HepG2 (cell line): ENCODE measurements around the gene CDKN1A. TPM values are rescaled to one million over a fixed set of nuclear protein-coding genes. Genes with fewer than 3 reads are reported as not detected.

Experiments
- DPF2 ChIP-seq: sonication (generic); formaldehyde crosslinking; IDR thresholded peaks from 2 replicates; pipeline ENCODE4 v1.4.0; 2020; ENCODE audit warnings: mild to moderate bottlenecking, low read depth, missing genetic modification reagents, borderline replicate concordance
- ELF3 ChIP-seq: IDR thresholded peaks from 2 replicates; pipeline ENCODE4 v1.6.1; 2016; ENCODE audit warnings: missing genetic modification reagents, missing compliant biosample characterization
- FOXP1 ChIP-seq, 2 experiments: fragments of 450-650 bp in 1 of 2; IDR thresholded peaks; 2 replicates each; pipeline ENCODE4 v1.6.1; 2017 to 2018; ENCODE audit warnings: antibody characterized with exemption in 1 of 2
- HCFC1 ChIP-seq: fragments of 150-350 bp; IDR thresholded peaks from 2 replicates; pipeline ENCODE4 v1.6.1; 2014; ENCODE audit warnings: low read depth, low read length
- HMG20B ChIP-seq: conservative IDR thresholded peaks from 2 replicates; pipeline ENCODE4 v1.6.1; 2016; ENCODE audit warnings: missing genetic modification reagents, missing compliant biosample characterization
- HOXA5 ChIP-seq: sonication (generic); formaldehyde crosslinking; IDR thresholded peaks from 2 replicates; pipeline ENCODE4 v1.4.0; 2020; ENCODE audit warnings: missing genetic modification reagents
- IKZF4 ChIP-seq: sonication (generic); formaldehyde crosslinking; IDR thresholded peaks from 2 replicates; pipeline ENCODE4 v1.5.1; 2020; ENCODE audit warnings: borderline replicate concordance, mild to moderate bottlenecking, low read depth, missing genetic modification reagents; ENCODE audit errors: not compliant biosample characterization
- KLF6 ChIP-seq: IDR thresholded peaks from 2 replicates; pipeline ENCODE4 v1.8.0; 2016; ENCODE audit warnings: missing biosample characterization, missing genetic modification reagents
- KLF9 ChIP-seq: IDR thresholded peaks from 2 replicates; pipeline ENCODE4 v1.6.1; 2016; ENCODE audit warnings: low read depth
- MXD4 ChIP-seq: IDR thresholded peaks from 2 replicates; pipeline ENCODE4 v1.6.1; 2016; ENCODE audit warnings: mild to moderate bottlenecking, missing biosample characterization, missing genetic modification reagents
- NCOR1 ChIP-seq: fragments of 200-600 bp; sonication (generic); IDR thresholded peaks from 2 replicates; pipeline ENCODE4 v1.7.0; 2017; ENCODE audit warnings: antibody characterized with exemption, low read length, borderline replicate concordance
- NFKBIZ ChIP-seq: IDR thresholded peaks from 2 replicates; pipeline ENCODE4 v1.6.1; 2018; ENCODE audit warnings: missing genetic modification reagents, missing compliant biosample characterization
- NRL ChIP-seq: sonication (generic); formaldehyde crosslinking; IDR thresholded peaks from 2 replicates; pipeline ENCODE4 v1.5.0; 2020; ENCODE audit warnings: missing genetic modification reagents, mild to moderate bottlenecking, moderate library complexity, borderline replicate concordance
- TARDBP ChIP-seq: sonication (generic); formaldehyde crosslinking; IDR thresholded peaks from 2 replicates; pipeline ENCODE4 v1.8.0; 2022; ENCODE audit warnings: mild to moderate bottlenecking, missing genetic modification reagents
- TBL1XR1 ChIP-seq: fragments of 150-350 bp; IDR thresholded peaks from 2 replicates; pipeline ENCODE4 v1.6.1; 2014; ENCODE audit warnings: borderline replicate concordance, low read length; ENCODE audit not compliant: partially characterized antibody
- ZBTB38 ChIP-seq: sonication (generic); formaldehyde crosslinking; IDR thresholded peaks from 2 replicates; pipeline ENCODE4 v1.5.1; 2020; ENCODE audit warnings: mild to moderate bottlenecking, missing genetic modification reagents
- ZBTB7B ChIP-seq: sonication (generic); formaldehyde crosslinking; IDR thresholded peaks from 2 replicates; pipeline ENCODE4 v1.4.0; 2020; ENCODE audit warnings: missing genetic modification reagents
- ZNF3 ChIP-seq: IDR thresholded peaks from 2 replicates; pipeline ENCODE4 v1.7.0; 2017; ENCODE audit warnings: inconsistent platforms
- ZNF547 ChIP-seq: sonication (generic); formaldehyde crosslinking; IDR thresholded peaks from 2 replicates; pipeline ENCODE4 v1.5.1; 2020; ENCODE audit warnings: mild to moderate bottlenecking, missing genetic modification reagents
- ZNF7 ChIP-seq: IDR thresholded peaks from 2 replicates; pipeline ENCODE4 v1.6.1; 2016; ENCODE audit warnings: missing biosample characterization, missing genetic modification reagents
- ZNF713 ChIP-seq: sonication (generic); formaldehyde crosslinking; IDR thresholded peaks from 2 replicates; pipeline ENCODE4 v1.4.0; 2020; ENCODE audit warnings: mild to moderate bottlenecking, missing genetic modification reagents
- ZNF776 ChIP-seq: sonication (generic); formaldehyde crosslinking; IDR thresholded peaks from 2 replicates; pipeline ENCODE4 v1.4.0; 2020; ENCODE audit warnings: mild to moderate bottlenecking, missing genetic modification reagents
- ZNF891 ChIP-seq: sonication (generic); formaldehyde crosslinking; IDR thresholded peaks from 2 replicates; pipeline ENCODE4 v1.5.0; 2020; ENCODE audit warnings: mild to moderate bottlenecking, missing genetic modification reagents
- ZSCAN9 ChIP-seq: IDR thresholded peaks from 2 replicates; pipeline ENCODE4 v1.6.1; 2016; ENCODE audit warnings: borderline replicate concordance
- polyA plus RNA-seq, 8 experiments: library from polyadenylated mRNA; depleted of rRNA in 3 of 8; stranded (reverse) in 7 of 8; unstranded in 1 of 8; fragments of >200 nt; fragmentation: Illumina TruSeq in 4 of 8; extraction: Trizol in 4 of 8; gene quantifications; 2 replicates each; pipeline versions ENCODE4 v1.2.1 to v1.2.3, GENCODE V29; 2011 to 2016; ENCODE audit warnings: low read depth in 4 of 8, missing spikeins in 1 of 8, mixed read lengths in 1 of 8; ENCODE audit not compliant: insufficient read depth in 1 of 8
- total RNA-seq, 5 experiments: library from RNA; depleted of rRNA; stranded (reverse); fragments of >200 nt; fragmentation: Illumina TruSeq; extraction: Trizol; gene quantifications; 2 replicates each; pipeline ENCODE4 v1.2.3, GENCODE V29; 2016; ENCODE audit warnings: low read depth in 1 of 5
- TF ChIP-seq, protein P1 (sequence below): IDR thresholded peaks from 2 replicates; pipeline ENCODE4 v1.6.1; 2016
- TF ChIP-seq, protein P2 (sequence below): sonication (generic); formaldehyde crosslinking; IDR thresholded peaks from 2 replicates; pipeline ENCODE4 v1.8.0; 2022; ENCODE audit warnings: low read depth, missing genetic modification reagents
- TF ChIP-seq, protein P3 (sequence below): sonication (generic); formaldehyde crosslinking; conservative IDR thresholded peaks from 2 replicates; pipeline ENCODE4 v1.4.0; 2020; ENCODE audit warnings: missing genetic modification reagents

CDKN1A gene
- total and polyA plus RNA-seq, 2 of the 13 experiments (the other 11 are each of a cell fraction or from before 2014, with no cell fraction given): 60.7 to 92.1 TPM

DNA sequence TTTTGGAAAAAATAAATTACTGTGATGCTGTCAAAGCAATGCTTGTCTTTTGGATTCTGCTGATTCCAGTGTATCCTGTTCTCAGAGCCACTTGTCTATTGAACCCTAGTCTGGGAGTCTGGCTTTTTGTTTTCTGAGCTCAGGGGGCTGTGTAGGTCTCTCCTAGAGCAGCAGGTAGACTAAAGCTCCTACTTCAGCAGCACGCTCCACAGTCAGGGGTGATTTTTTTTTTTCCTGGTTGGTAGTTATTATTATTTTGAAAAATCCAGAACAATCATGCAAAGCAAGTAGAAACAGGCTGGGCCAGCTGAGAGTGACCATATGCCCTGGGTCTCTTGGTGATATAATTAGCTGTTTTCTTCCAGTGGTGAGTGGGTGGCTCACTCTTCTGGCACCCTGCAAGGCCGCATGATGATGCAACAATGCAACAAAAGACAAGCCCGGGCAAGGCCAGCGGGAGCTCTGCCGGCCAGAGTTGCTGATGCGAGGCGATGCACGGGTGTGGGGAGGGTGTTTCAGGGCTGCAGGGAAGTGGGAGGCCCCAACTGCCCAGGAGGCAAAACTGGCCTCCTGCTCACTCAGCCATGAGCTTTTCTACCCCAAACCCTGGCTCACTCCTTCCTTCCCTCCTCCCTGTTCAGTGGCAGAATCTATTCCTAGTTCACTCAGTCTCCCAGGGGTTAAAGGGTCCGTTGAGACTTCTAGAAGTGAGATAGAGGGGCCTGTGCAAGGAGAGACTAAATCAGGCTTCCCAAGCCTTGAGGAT lies 11.5 kb upstream of the CDKN1A start (continued):
- TF ChIP-seq NRL (CRISPR knock-in tag) (peak; percentile 90), FOXP1 (IDR thresholded peaks at IDR 0.05) (no peak), FOXP1 (CRISPR knock-in tag; IDR thresholded peaks at IDR 0.05) (peak; percentile 81), NCOR1 (no peak), ELF3 (CRISPR knock-in tag) (peak; percentile 80), ZBTB7B (CRISPR knock-in tag) (peak; percentile 93), ZNF891 (CRISPR knock-in tag) (peak; percentile 98), KLF9 (peak; percentile 50; the same call in 1 of the 2 replicates), IKZF4 (no peak), DPF2 (CRISPR knock-in tag) (peak; percentile 95), KLF6 (CRISPR knock-in tag) (peak; percentile 88), ZNF713 (CRISPR knock-in tag) (peak; percentile 93; the same call in 1 of the 2 replicates), HCFC1 (no peak), TARDBP (CRISPR knock-in tag) (peak; percentile 88), ZNF547 (CRISPR knock-in tag) (no peak; the same call in 1 of the 2 replicates), MXD4 (CRISPR knock-in tag) (peak; percentile 61; the same call in 1 of the 2 replicates), ZNF7 (CRISPR knock-in tag) (peak; percentile 21; the same call in 1 of the 2 replicates), HOXA5 (CRISPR knock-in tag) (peak; percentile 96), ZNF776 (CRISPR knock-in tag) (no peak), NFKBIZ (CRISPR knock-in tag) (peak; percentile 87), ZNF3 (CRISPR knock-in tag) (peak; percentile 43; the same call in 1 of the 2 replicates), HMG20B (CRISPR knock-in tag) (peak; percentile 86), ZBTB38 (CRISPR knock-in tag) (peak; percentile 96), ZSCAN9 (CRISPR knock-in tag) (peak; percentile 98), TBL1XR1 (peak; percentile 73)
- TF ChIP-seq, protein P1, sequence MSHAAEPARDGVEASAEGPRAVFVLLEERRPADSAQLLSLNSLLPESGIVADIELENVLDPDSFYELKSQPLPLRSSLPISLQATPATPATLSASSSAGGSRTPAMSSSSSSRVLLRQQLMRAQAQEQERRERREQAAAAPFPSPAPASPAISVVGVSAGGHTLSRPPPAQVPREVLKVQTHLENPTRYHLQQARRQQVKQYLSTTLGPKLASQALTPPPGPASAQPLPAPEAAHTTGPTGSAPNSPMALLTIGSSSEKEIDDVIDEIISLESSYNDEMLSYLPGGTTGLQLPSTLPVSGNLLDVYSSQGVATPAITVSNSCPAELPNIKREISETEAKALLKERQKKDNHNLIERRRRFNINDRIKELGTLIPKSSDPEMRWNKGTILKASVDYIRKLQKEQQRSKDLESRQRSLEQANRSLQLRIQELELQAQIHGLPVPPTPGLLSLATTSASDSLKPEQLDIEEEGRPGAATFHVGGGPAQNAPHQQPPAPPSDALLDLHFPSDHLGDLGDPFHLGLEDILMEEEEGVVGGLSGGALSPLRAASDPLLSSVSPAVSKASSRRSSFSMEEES (CRISPR knock-in tag): peak; percentile 82; the same call in 1 of the 2 replicates
- TF ChIP-seq, protein P2, sequence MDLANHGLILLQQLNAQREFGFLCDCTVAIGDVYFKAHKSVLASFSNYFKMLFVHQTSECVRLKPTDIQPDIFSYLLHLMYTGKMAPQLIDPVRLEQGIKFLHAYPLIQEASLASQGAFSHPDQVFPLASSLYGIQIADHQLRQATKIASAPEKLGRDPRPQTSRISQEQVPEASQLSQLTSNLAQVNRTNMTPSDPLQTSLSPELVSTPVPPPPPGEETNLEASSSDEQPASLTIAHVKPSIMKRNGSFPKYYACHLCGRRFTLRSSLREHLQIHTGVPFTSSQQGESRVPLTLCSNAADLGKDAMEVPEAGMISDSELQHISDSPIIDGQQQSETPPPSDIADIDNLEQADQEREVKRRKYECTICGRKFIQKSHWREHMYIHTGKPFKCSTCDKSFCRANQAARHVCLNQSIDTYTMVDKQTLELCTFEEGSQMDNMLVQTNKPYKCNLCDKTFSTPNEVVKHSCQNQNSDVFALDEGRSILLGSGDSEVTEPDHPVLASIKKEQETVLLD (CRISPR knock-in tag): 0 out of 2 replicates have a peak, but pooled peaks have one; percentile 41
- TF ChIP-seq, protein P3, sequence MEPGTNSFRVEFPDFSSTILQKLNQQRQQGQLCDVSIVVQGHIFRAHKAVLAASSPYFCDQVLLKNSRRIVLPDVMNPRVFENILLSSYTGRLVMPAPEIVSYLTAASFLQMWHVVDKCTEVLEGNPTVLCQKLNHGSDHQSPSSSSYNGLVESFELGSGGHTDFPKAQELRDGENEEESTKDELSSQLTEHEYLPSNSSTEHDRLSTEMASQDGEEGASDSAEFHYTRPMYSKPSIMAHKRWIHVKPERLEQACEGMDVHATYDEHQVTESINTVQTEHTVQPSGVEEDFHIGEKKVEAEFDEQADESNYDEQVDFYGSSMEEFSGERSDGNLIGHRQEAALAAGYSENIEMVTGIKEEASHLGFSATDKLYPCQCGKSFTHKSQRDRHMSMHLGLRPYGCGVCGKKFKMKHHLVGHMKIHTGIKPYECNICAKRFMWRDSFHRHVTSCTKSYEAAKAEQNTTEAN (CRISPR knock-in tag): peak; percentile 93
